GM19468 (cell line): Measurements from ENCODE around the gene CMTM2.
A peak's percentile ranks its signal among the peaks of the same experiment; 100 is the strongest.
"Not testable (repeated sequence)": the region's sequence is repeated elsewhere in the genome, so short reads cannot be mapped to it uniquely, and the experiment has no call there.

Source experiments
- ATAC-seq: cut with Tn5 transposase; IDR thresholded peaks from one replicate; pipeline ENCODE4 v1.9.1; 2021; ENCODE audit warnings: mild to moderate bottlenecking, moderate library complexity, moderate number of reproducible peaks; ENCODE audit not compliant: unreplicated experiment; ENCODE audit errors: extremely low read depth

Gene CMTM2

GRCh38 chr16:66604376-66605176 lies 25.3 kb downstream of the CMTM2 start, which contains the start of gene CMTM3:
TSS of gene CMTM3 (plus strand) at chr16:66604704. CDS start at chr16:66604806, 102 bp downstream.
- ATAC-seq: peak; percentile 51

GRCh38 chr16:66605177-66605978 lies 26.1 kb downstream of the CMTM2 start:
- ATAC-seq: no peak

- no peak for ATAC-seq
Observed at GRCh38 chr16:66605979-66606751, 26.9 kb downstream of the CMTM2 start.

GRCh38 chr16:66608241-66609138 lies 29.2 kb downstream of the CMTM2 start:
- ATAC-seq: peak; percentile 12

GRCh38 chr16:66609139-66609510 lies 29.9 kb downstream of the CMTM2 start:
- no peak for ATAC-seq

- no peak for ATAC-seq
Observed at GRCh38 chr16:66610111-66610820, 31.0 kb downstream of the CMTM2 start.

GRCh38 chr16:66611911-66612310 lies 32.6 kb downstream of the CMTM2 start:
- not testable (repeated sequence) for ATAC-seq

GRCh38 chr16:66612422-66612821 lies 33.2 kb downstream of the CMTM2 start:
- no peak for ATAC-seq

- no peak for ATAC-seq
Observed at GRCh38 chr16:66614161-66614802, 35.0 kb downstream of the CMTM2 start.

GRCh38 chr16:66616169-66616568 lies 36.9 kb downstream of the CMTM2 start:
- ATAC-seq: no peak

GRCh38 chr16:66616592-66616991 lies 37.3 kb downstream of the CMTM2 start:
- ATAC-seq: no peak

GRCh38 chr16:66617010-66617434 lies 37.8 kb downstream of the CMTM2 start:
- no peak for ATAC-seq

GRCh38 chr16:66617728-66618127 lies 38.5 kb downstream of the CMTM2 start:
- no peak for ATAC-seq

- ATAC-seq: no peak
Observed at GRCh38 chr16:66618588-66619375, 39.5 kb downstream of the CMTM2 start.

GRCh38 chr16:66619534-66620428 lies 40.5 kb downstream of the CMTM2 start:
- no peak for ATAC-seq

- ATAC-seq: no peak
Observed at GRCh38 chr16:66620429-66620795, 41.1 kb downstream of the CMTM2 start.

- no peak for ATAC-seq
Observed at GRCh38 chr16:66621973-66622372, 42.7 kb downstream of the CMTM2 start.
